22Rv1 (cell line): Measurements from ENCODE around the gene PEX3.
A peak's percentile ranks its signal among the peaks of the same experiment; 100 is the strongest.

Experiments used
- H3K27ac ChIP-seq: fragments of 450-650 bp; 2 replicates; pipeline ENCODE4 v1.5.1; 2017
- ZFX ChIP-seq: fragments of 450-650 bp; IDR thresholded peaks from 2 replicates; pipeline ENCODE4 v1.6.1; 2017; ENCODE audit warnings: antibody characterized with exemption, borderline replicate concordance
- TF ChIP-seq, protein P1 (sequence below): fragments of 450-650 bp; IDR thresholded peaks from 2 replicates; pipeline ENCODE4 v1.5.1; 2017; ENCODE audit warnings: mild to moderate bottlenecking

Gene PEX3

DNA sequence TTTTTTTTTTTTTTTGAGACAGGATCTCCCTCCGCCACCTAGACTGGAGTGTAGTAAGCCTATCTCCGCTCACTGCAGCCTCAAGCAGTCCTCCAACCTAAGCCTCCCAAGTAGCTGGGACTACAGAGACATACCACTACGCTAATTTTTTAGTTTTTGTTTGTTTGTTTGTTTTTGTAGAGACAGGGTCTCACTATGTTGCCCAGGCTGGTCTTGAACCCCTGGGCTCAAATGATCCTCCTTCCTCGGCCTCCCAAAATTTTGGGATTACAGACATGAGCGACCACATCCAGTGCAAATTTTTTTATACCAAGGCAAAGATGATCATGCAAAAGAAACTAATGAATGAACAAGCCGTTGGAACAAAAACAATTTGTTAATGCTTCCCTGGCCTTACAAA lies 55.6 kb downstream of the PEX3 start:
- TF ChIP-seq, protein P1, sequence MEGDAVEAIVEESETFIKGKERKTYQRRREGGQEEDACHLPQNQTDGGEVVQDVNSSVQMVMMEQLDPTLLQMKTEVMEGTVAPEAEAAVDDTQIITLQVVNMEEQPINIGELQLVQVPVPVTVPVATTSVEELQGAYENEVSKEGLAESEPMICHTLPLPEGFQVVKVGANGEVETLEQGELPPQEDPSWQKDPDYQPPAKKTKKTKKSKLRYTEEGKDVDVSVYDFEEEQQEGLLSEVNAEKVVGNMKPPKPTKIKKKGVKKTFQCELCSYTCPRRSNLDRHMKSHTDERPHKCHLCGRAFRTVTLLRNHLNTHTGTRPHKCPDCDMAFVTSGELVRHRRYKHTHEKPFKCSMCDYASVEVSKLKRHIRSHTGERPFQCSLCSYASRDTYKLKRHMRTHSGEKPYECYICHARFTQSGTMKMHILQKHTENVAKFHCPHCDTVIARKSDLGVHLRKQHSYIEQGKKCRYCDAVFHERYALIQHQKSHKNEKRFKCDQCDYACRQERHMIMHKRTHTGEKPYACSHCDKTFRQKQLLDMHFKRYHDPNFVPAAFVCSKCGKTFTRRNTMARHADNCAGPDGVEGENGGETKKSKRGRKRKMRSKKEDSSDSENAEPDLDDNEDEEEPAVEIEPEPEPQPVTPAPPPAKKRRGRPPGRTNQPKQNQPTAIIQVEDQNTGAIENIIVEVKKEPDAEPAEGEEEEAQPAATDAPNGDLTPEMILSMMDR: no peak
- no peak for TF ChIP-seq ZFX
- H3K27ac ChIP-seq: no peak overlapping the region

DNA sequence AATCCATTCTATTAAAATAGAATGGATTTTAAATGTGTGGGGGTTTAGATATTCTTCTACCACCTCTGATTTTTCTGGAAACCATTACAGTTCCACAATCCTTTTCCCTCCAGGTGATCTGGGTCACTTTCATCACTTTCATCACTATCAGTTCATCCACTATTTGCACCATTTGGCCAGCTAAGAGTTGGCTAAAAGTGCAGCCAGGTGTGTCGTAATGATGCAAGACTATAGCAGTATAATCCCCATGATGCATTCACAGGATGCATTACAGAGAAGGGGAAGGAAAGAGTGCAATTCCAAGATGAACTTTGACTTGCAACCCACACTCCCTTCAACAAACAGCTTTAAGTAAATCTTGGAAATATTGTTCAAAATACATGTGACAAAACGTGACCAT lies 56.0 kb downstream of the PEX3 start:
- H3K27ac ChIP-seq: no peak overlapping the region
- TF ChIP-seq ZFX: no peak
- TF ChIP-seq, protein P1: no peak

DNA sequence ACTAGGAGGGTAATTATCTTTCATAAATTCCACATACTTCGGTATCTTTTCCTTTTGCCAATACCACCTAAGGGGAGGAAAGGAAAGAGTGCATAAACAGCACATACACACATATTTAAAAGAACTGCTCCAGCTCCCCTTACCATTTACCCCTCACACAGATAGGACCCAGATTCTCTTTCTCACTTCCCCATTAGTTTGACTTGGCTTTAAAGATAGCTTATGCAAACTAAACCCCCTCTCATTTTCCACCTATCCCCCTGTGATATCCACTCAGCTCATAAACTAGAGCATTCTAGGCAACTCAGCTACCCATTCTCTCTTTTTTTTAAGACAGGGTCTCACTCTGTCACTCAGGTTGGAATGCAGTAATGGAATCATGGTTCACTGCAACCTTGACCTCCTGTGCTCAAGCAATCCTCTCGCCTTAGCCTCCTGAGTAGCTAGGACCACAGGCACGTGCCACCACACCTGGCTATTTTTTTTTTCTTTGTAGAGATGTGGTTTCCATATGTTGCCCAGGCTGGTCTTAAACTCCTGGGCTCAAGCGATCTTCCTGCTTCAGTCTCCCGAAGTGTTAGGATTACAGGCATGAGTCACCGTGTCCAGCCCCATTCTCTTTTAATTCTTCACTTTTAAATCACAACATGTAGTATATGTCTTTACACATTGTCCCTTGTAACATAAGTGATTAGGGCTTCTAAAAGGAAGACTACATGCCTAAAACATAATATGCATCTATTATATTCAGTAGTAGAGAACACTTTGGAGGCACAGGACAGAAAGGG lies 56.9 kb downstream of the PEX3 start:
- H3K27ac ChIP-seq: no peak overlapping the region

DNA sequence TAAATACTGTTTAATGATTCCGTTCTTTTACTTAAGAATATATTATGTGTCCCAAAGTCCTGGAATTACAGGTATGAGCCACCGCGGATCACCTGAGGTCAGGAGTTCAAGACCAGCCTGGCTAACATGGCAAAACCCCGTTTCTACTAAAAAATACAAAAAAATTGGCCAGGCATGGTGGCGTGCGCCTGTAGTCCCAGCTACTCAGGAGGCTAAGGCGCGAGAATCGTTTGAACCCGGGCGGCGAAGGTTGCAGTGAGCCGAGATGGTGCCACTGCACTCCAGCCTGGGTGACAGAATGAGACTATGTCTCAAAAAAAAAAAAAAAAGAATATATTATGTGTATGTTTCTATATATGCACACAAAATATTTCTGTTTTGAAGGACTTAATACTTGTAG lies 59.7 kb downstream of the PEX3 start:
- H3K27ac ChIP-seq: peak overlapping the region; percentile 76; the same call in 1 of the 2 replicates

More for the DNA sequence above, 56.9 kb downstream of the PEX3 start:
- TF ChIP-seq ZFX: no peak
- TF ChIP-seq, protein P1: no peak

DNA sequence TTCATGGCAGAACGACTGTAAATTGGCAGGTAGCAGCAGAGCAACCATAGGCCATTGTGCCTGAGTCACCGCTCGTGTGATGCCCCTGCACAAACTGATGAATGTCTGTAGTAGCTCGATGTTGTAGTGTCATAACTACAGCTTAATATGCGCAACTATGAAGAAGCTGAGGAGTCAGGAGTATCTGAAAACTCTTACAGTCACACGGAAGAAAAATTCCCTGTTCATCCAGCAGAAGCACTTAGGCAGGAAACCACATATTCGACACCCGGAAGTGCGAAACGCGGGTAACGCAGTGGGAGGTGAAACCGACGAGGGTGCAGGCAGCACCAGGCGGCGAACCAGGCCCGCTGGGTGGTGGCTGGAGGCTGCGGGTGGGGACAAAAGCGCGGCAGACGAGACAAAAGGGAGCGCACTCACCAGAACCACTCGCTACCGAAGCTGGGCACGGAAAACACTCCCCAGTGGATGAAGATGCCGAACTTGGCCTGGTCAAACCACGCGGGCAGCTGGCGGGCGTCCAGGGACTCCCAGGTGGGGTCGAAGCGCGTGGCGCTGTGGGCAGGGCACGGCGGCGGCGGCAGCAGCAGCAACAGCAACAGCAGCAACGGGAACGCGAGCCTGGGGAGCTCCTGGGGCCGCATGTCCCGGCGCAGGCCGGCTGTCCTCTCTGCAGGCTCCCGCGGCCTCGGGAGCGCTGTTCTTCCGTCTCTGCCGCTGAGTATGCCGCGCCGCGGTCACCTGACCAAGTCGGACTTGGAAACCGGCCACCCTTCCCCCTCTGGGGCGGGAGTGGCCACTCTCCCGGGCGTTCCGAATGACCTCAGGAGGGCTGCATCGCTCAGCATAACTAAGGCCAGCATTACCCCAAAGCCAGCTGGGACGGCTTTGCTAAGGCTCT lies 60.6 kb downstream of the PEX3 start, which contains the start of gene FUCA2:
Gene FUCA2, minus strand, starts transcription at position 730 of the 901 bp plus-strand sequence. Its CDS starts 86 bp downstream, at position 644.
- H3K27ac ChIP-seq: peak within 1 kb of the TSS; percentile 76
- TF ChIP-seq, protein P1: no peak
- TF ChIP-seq ZFX: no peak

DNA sequence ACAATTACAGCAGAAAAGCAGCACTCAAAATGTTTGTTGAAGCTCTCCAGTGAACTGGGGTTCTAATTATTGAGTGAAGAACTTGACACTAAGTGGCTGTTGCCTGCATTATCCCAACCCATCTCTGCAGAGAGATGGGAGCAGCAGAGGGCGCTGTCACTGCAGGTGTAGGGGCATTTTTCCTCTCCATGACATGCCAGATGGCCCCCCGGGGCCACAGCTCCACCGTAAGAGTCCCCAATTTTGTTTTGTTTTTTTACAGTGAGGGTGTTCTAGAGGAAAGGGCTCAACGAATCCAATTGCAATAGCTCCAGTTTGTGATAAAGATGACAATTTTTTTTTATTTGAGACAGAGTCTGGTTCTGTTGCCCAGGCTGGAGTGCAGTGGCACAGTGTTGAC lies 62.8 kb downstream of the PEX3 start:
- no peak overlapping the region for H3K27ac ChIP-seq
- TF ChIP-seq, protein P1: peak; percentile 63
- no peak for TF ChIP-seq ZFX

DNA sequence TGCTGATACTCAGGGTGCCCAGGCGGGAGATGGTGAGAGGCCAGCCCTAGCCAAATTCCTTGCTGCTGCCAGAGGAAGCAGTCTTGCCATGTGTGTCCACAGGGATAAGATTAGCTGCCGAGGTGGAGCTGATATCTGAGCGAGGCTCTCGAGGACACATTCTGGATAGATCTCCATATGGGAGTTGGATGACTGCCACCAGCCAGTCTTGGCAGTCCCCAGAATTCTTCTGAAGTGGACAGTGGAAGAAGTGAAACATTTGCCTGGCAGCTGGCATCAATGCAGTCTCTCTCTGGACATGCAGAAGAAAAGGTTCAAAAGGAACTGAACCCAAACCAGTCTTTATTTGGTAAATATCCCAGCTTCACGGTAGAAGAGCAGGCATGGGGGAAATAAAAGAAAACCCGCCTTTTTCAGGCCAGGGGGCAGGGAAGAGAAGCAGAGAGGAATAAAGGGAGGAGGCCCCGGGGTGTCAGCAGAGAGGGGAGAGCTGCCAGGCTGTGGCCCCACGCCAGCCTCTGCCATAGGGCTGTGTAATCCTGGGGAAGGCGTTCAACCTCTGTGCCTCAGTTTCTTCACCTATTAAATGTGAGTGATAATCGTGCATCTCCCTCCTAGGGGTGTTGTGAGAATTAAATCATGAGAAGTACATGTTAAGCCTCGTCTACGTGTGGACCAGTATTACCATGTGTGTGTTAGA lies 64.6 kb downstream of the PEX3 start:
- no peak overlapping the region for H3K27ac ChIP-seq
- TF ChIP-seq, protein P1: no peak
- TF ChIP-seq ZFX: no peak
